GM21423 (cell line): ENCODE measurements around the gene KLHL18.

Source experiments
- ATAC-seq: cut with Tn5 transposase; IDR thresholded peaks from one replicate; pipeline ENCODE4 v1.9.1; 2021; ENCODE audit warnings: mild to moderate bottlenecking, moderate library complexity; ENCODE audit not compliant: unreplicated experiment

KLHL18 gene

DNA sequence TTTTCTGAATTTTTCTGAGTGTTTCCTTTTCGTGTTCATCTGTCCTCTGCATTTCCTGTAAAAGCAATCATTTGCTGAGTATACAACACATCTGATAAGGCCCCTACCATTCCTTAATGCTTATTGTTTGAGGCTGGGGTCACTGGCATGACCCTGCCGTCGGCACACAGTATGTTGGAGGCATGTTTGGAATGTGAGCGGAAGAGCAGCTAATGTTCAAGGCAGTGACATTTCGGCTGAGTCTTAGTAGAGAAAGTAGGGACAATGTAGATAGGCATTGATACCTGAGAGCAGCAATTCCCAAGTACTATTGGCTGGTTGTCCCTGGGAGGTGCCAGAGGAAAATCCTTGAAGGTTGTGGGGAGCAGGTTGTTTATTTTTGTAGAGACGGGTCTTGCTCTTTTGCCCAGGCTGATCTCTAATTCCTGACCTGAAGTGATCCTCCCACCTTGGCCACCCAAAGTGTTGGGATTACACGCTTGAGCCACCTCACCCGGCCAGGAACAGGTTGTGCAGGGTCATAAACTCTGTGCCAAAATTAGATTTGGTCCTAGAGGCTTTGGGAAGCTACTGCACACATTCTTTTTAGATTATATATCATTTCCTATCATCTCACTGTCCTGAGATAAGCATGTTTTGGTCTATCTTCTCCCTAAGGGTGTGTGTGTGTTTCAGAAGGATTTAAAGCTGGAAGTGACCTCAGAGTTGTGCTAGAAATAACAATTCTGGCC, 111.6 kb downstream of the KLHL18 start:
- ATAC-seq: no peak

DNA sequence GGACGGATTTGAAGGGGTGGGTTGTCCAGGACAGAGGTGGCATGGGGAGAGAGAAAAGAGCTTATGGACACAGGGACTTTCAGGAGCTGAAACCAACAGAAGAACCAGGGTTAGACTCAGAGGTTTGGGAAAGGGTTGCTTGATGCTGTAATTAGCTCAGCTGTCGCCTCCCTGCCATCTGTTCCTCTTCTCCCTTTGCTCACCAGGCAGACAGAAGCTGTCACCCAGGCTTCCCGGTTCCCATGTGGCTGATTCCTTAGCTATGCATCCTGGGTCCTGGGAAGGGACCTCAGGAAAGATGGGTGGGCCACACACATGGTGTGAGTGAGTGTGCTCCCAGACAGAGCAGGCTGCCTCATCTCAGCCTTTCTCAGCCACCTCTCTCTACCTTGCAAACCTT, 112.1 kb downstream of the KLHL18 start:
- ATAC-seq: no peak
